Liver (tissue), 9 donors: ENCODE results near the gene SPAG16. TPM values are rescaled to one million over a fixed set of nuclear protein-coding genes. Genes with fewer than 3 reads are reported as not detected.

Experiments
- DNase-seq: peaks from one replicate; pipeline ENCODE4 v3.0.0-alpha.2; 2017; ENCODE audit warnings: low spot score
- H3K27ac ChIP-seq, 2 donors: one replicate each; pipeline ENCODE4 v1.7.0; 2013; ENCODE audit warnings: inconsistent platforms in 2 of 2, low read length in 2 of 2, control low read depth in 1 of 2, low read depth in 1 of 2, mild to moderate bottlenecking in 1 of 2
- H3K27me3 ChIP-seq, 4 donors: one replicate each; pipeline versions ENCODE4 v1.6.1 to v1.7.0; 2013; ENCODE audit warnings: low read length in 3 of 4, inconsistent platforms in 1 of 4, mild to moderate bottlenecking in 1 of 4, moderate library complexity in 1 of 4; ENCODE audit not compliant: control insufficient read depth in 4 of 4, insufficient read depth in 4 of 4
- H3K36me3 ChIP-seq, 4 donors: one replicate each; pipeline versions ENCODE4 v1.6.1 to v1.7.0; 2013; ENCODE audit warnings: low read length in 3 of 4, mild to moderate bottlenecking in 3 of 4, low read depth in 1 of 4, moderate library complexity in 1 of 4; ENCODE audit not compliant: control insufficient read depth in 4 of 4, insufficient read depth in 3 of 4
- H3K4me1 ChIP-seq, 4 donors: one replicate each; pipeline versions ENCODE4 v1.6.1 to v1.7.0; 2013; ENCODE audit warnings: low read length in 3 of 4, mild to moderate bottlenecking in 3 of 4, moderate library complexity in 1 of 4; ENCODE audit not compliant: control insufficient read depth in 4 of 4, insufficient read depth in 4 of 4
- H3K4me3 ChIP-seq, 3 donors: one replicate each; pipeline versions ENCODE4 v1.6.1 to v1.7.0; 2013; ENCODE audit warnings: low read length in 3 of 3, control low read depth in 1 of 3, low read depth in 1 of 3, mild to moderate bottlenecking in 1 of 3
- H3K9ac ChIP-seq, 2 donors: one replicate each; pipeline ENCODE4 v1.7.0; 2013; ENCODE audit warnings: low read length in 2 of 2, mild to moderate bottlenecking in 2 of 2, moderate library complexity in 2 of 2, control low read depth in 1 of 2, low read depth in 1 of 2
- H3K9me3 ChIP-seq, 4 donors: one replicate each; pipeline versions ENCODE4 v1.6.1 to v1.7.0; 2013; ENCODE audit warnings: low read length in 3 of 4; ENCODE audit not compliant: control insufficient read depth in 4 of 4
- ATF3 ChIP-seq: IDR thresholded peaks from 2 replicates; pipeline ENCODE4 v1.6.1; 2016; ENCODE audit warnings: antibody characterized with exemption
- CTCF ChIP-seq: fragments of 150-350 bp; IDR thresholded peaks from 2 replicates; pipeline ENCODE4 v1.5.1; 2017; ENCODE audit warnings: improper control_type of control experiment, low read depth, low read length; ENCODE audit not compliant: missing input control
- EGR1 ChIP-seq, 2 donors: IDR thresholded peaks; 2 replicates each; pipeline ENCODE4 v1.6.1; 2016 to 2018; ENCODE audit warnings: antibody characterized with exemption in 2 of 2, low read depth in 2 of 2
- FOXA1 ChIP-seq: IDR thresholded peaks from 2 replicates; pipeline ENCODE4 v1.6.1; 2016; ENCODE audit warnings: antibody characterized with exemption
- FOXA2 ChIP-seq: IDR thresholded peaks from 2 replicates; pipeline ENCODE4 v1.6.1; 2016; ENCODE audit warnings: antibody characterized with exemption
- GABPA ChIP-seq, 2 donors: IDR thresholded peaks in 1 of 2; conservative IDR thresholded peaks in 1 of 2; 2 replicates each; pipeline ENCODE4 v1.6.1; 2016; ENCODE audit warnings: antibody characterized with exemption in 2 of 2, mild to moderate bottlenecking in 1 of 2, moderate library complexity in 1 of 2
- HNF4A ChIP-seq, 2 donors: conservative IDR thresholded peaks; 2 replicates each; pipeline ENCODE4 v1.6.1; 2016; ENCODE audit warnings: antibody characterized with exemption in 2 of 2, mild to moderate bottlenecking in 2 of 2
- HNF4G ChIP-seq: IDR thresholded peaks from 2 replicates; pipeline ENCODE4 v1.6.1; 2016; ENCODE audit warnings: antibody characterized with exemption
- JUND ChIP-seq, 2 donors: IDR thresholded peaks; 2 replicates each; pipeline ENCODE4 v1.6.1; 2016; ENCODE audit warnings: antibody characterized with exemption in 2 of 2
- NR2F2 ChIP-seq: IDR thresholded peaks from 2 replicates; pipeline ENCODE4 v1.6.1; 2016; ENCODE audit warnings: antibody characterized with exemption
- RAD21 ChIP-seq, 2 donors: IDR thresholded peaks; 2 replicates each; pipeline ENCODE4 v1.6.1; 2016; ENCODE audit warnings: antibody characterized with exemption in 2 of 2, mild to moderate bottlenecking in 2 of 2
- RXRA ChIP-seq, 2 donors: IDR thresholded peaks; 2 replicates each; pipeline ENCODE4 v1.6.1; 2017 to 2018; ENCODE audit warnings: antibody characterized with exemption in 2 of 2, mild to moderate bottlenecking in 1 of 2
- SP1 ChIP-seq: IDR thresholded peaks from 2 replicates; pipeline ENCODE4 v1.6.1; 2018; ENCODE audit warnings: antibody characterized with exemption, mild to moderate bottlenecking
- YY1 ChIP-seq: IDR thresholded peaks from 2 replicates; pipeline ENCODE4 v1.6.1; 2016; ENCODE audit warnings: antibody characterized with exemption, mild to moderate bottlenecking
- WGBS: extraction: QIAGEN DNeasy Blood & Tissue Kit; methylation state at CpG from one replicate; pipeline ENCODE4 v1.1.7; 2013; 5-methylcytosine and 5-hydroxymethylcytosine counted together
- polyA plus RNA-seq, 2 donors: library from polyadenylated mRNA; stranded (reverse) in 1 of 2; unstranded in 1 of 2; fragments of 200-250 nt in 1 of 2; fragments of >200 nt in 1 of 2; fragmentation: Nextera tagmentation in 1 of 2; extraction: Ambion mirVana in 1 of 2; gene quantifications; one replicate each; pipeline versions ENCODE4 v1.2.1 to v1.2.3, GENCODE V29; 2013 to 2015
- total RNA-seq, 2 donors: library from RNA; depleted of rRNA; stranded (reverse); fragments of >200 nt; gene quantifications; one replicate each; pipeline ENCODE4 v1.2.3, GENCODE V29; 2014
- TF ChIP-seq, protein P1 (sequence below): IDR thresholded peaks from 2 replicates; pipeline ENCODE4 v1.6.1; 2016; ENCODE audit warnings: antibody characterized with exemption
- TF ChIP-seq, protein P2 (sequence below): IDR thresholded peaks from 2 replicates; pipeline ENCODE4 v1.6.1; 2016; ENCODE audit warnings: antibody characterized with exemption, mild to moderate bottlenecking
- donor health status: healthy.
- donor health status: healthy.
- donor health status: healthy.
- donor health status: healthy.
- donor health status: healthy.

Gene SPAG16
- total and polyA plus RNA-seq, 4 donors = 6.4 to 12.7 (median 11.4) TPM

DNA sequence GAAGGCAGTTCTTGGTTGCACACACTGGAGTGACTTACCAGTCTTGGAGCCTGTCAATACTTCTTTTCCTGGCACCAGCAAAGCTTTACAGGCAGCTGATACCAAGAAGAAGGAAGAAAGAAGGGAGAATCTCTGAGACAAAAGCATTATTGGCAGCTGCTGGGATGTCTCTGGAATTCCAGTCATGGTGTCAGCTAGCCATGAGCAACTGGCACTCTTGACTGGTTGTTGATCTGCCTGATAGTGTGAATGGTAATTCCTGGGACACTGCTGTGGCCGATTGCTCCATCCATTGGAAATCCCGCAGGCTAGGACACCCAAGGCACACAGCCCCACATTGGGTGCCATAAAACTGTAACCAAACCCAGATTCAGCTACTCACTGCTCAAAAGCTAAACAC, 17.8 kb upstream of the SPAG16 start:
- H3K9ac ChIP-seq = no peak overlapping the region
- no peaks in the 10 kb centered on the region for H3K4me1 ChIP-seq
- no peak overlapping the region for H3K4me3 ChIP-seq
- H3K27ac ChIP-seq = no peak overlapping the region
- 85% methylated on average over 2 of the region's 2 CpGs for WGBS
- DNase-seq = no peak
- H3K36me3 ChIP-seq = no peaks in the 10 kb centered on the region
- H3K9me3 ChIP-seq = no peaks in the 10 kb centered on the region
- peaks cover 0 to 3% (median 0%) of the 10 kb centered on the region in 4 donors for H3K27me3 ChIP-seq
- no peak for TF ChIP-seq RXRA (IDR thresholded peaks at IDR 0.05)
- no peak for TF ChIP-seq FOXA2
- TF ChIP-seq YY1 = no peak
- TF ChIP-seq ATF3 = no peak
- TF ChIP-seq SP1 = no peak
- TF ChIP-seq, protein P1, sequence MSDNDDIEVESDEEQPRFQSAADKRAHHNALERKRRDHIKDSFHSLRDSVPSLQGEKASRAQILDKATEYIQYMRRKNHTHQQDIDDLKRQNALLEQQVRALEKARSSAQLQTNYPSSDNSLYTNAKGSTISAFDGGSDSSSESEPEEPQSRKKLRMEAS = no peak
- TF ChIP-seq HNF4A (conservative IDR thresholded peaks at IDR 0.05) = no peak
- no peak for TF ChIP-seq NR2F2
- TF ChIP-seq CTCF = no peak
- no peak for TF ChIP-seq FOXA1
- TF ChIP-seq HNF4G = no peak
- no peak for TF ChIP-seq JUND (IDR thresholded peaks at IDR 0.05)
- TF ChIP-seq RAD21 (IDR thresholded peaks at IDR 0.05) = no peak

DNA sequence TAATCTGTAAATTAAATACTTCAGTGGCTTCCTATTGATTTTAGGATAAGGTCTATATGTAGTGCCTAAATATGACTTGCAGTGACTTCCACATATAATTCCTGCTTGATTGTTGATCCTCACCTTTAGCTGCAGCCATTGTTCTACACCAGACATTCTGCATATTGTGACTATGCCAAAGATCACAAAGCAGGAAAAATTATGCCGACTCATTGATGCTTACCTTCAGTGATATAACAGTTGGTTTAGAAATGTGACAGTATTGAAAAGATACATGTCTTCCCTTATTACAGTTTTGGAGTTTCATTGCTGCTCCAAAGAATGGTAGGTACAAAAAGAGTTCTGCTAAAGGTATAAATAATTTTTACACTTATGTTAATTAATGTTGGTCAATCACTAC, 12.3 kb upstream of the SPAG16 start:
- Histone ChIP-seq H3K27ac (no peak overlapping the region), H3K4me3 (no peak overlapping the region), H3K27me3 (peaks cover 0 to 2% (median 0%) of the 10 kb centered on the region in 4 donors), H3K9ac (no peak overlapping the region), H3K9me3 (peaks cover 0 to under 1% (median 0%) of the 10 kb centered on the region in 4 donors), H3K4me1 (no peaks in the 10 kb centered on the region), H3K36me3 (no peaks in the 10 kb centered on the region)
- DNase-seq = no peak
- TF ChIP-seq GABPA (IDR thresholded peaks at IDR 0.05 in 1 of 2, conservative IDR thresholded peaks at IDR 0.05 in 1 of 2) (no peak), HNF4A (conservative IDR thresholded peaks at IDR 0.05) (no peak), SP1 (no peak), EGR1 (IDR thresholded peaks at IDR 0.05; ENCODE audit: low read depth in 2 of 2) (no peak), YY1 (no peak), ATF3 (no peak), RXRA (IDR thresholded peaks at IDR 0.05) (no peak), FOXA2 (no peak), JUND (IDR thresholded peaks at IDR 0.05) (no peak), RAD21 (IDR thresholded peaks at IDR 0.05) (no peak), NR2F2 (no peak), CTCF (no peak)
- TF ChIP-seq, protein P2, sequence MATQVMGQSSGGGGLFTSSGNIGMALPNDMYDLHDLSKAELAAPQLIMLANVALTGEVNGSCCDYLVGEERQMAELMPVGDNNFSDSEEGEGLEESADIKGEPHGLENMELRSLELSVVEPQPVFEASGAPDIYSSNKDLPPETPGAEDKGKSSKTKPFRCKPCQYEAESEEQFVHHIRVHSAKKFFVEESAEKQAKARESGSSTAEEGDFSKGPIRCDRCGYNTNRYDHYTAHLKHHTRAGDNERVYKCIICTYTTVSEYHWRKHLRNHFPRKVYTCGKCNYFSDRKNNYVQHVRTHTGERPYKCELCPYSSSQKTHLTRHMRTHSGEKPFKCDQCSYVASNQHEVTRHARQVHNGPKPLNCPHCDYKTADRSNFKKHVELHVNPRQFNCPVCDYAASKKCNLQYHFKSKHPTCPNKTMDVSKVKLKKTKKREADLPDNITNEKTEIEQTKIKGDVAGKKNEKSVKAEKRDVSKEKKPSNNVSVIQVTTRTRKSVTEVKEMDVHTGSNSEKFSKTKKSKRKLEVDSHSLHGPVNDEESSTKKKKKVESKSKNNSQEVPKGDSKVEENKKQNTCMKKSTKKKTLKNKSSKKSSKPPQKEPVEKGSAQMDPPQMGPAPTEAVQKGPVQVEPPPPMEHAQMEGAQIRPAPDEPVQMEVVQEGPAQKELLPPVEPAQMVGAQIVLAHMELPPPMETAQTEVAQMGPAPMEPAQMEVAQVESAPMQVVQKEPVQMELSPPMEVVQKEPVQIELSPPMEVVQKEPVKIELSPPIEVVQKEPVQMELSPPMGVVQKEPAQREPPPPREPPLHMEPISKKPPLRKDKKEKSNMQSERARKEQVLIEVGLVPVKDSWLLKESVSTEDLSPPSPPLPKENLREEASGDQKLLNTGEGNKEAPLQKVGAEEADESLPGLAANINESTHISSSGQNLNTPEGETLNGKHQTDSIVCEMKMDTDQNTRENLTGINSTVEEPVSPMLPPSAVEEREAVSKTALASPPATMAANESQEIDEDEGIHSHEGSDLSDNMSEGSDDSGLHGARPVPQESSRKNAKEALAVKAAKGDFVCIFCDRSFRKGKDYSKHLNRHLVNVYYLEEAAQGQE = no peak
- TF ChIP-seq, protein P1 = no peak
- 83% methylated on average over 1 of the region's 1 CpG for WGBS
